Ascending aorta (tissue), 2 donors: ENCODE results near the gene SLC12A2. TPM values are rescaled to one million over a fixed set of nuclear protein-coding genes. Genes with fewer than 3 reads are reported as not detected.

Experiments used
- DNase-seq, 2 donors: peaks; one replicate each; pipeline ENCODE4 v3.0.0-alpha.2; 2019; ENCODE audit warnings: low spot score in 2 of 2
- H3K27ac ChIP-seq, 2 donors: fragments of 200-600 bp; sonication (generic); one replicate each; pipeline ENCODE4 v1.5.1; 2016 to 2017; ENCODE audit warnings: mild to moderate bottlenecking in 1 of 2
- H3K27me3 ChIP-seq: fragments of 200-600 bp; sonication (generic); one replicate; pipeline ENCODE4 v1.5.1; 2017
- H3K36me3 ChIP-seq, 2 donors: fragments of 200-600 bp; sonication (generic); one replicate each; pipeline ENCODE4 v1.5.1; 2016
- H3K4me1 ChIP-seq, 2 donors: fragments of 200-600 bp; sonication (generic); one replicate each; pipeline ENCODE4 v1.5.1; 2016 to 2017; ENCODE audit warnings: mild to moderate bottlenecking in 1 of 2
- H3K4me3 ChIP-seq, 2 donors: fragments of 200-600 bp; sonication (generic); one replicate each; pipeline ENCODE4 v1.5.1; 2016 to 2017; ENCODE audit warnings: mild to moderate bottlenecking in 1 of 2
- H3K9me3 ChIP-seq, 2 donors: fragments of 200-600 bp; sonication (generic); one replicate each; pipeline ENCODE4 v1.5.1; 2016
- CTCF ChIP-seq, 3 experiments: fragments of 200-600 bp in 2 of 3; fragments of 450-650 bp in 1 of 3; sonication (generic) in 2 of 3; IDR thresholded peaks; one replicate each; pipeline ENCODE4 v1.5.1; 2016 to 2019; ENCODE audit warnings: antibody characterized with exemption in 3 of 3, mild to moderate bottlenecking in 1 of 3, moderate library complexity in 1 of 3
- intact Hi-C: fragments of 100-400 bp; cut with DNase I; formaldehyde crosslinking; loops from one replicate; pipeline ENCODE4 v1.15.1; 2023
- total RNA-seq: library from RNA; depleted of rRNA; stranded (reverse); fragments of >200 nt; gene quantifications from one replicate; pipeline ENCODE4 v1.1.0, GENCODE V29; 2016

The SLC12A2 gene
- total RNA-seq, 1 donor from 2014 or later = 11.8 TPM

- Histone ChIP-seq H3K4me1 (no peaks in the 10 kb centered on the region), H3K4me3 (no peak overlapping the region), H3K27me3 (no peaks in the 10 kb centered on the region), H3K27ac (no peak overlapping the region), H3K9me3 (no peaks in the 10 kb centered on the region), H3K36me3 (peaks cover 0 to 1% of the 10 kb centered on the region in 2 donors)
- intact Hi-C loops = no loop called here
- DNase-seq = no peak
- no peak for TF ChIP-seq CTCF (IDR thresholded peaks at IDR 0.05)
Observed at GRCh38 chr5:128105203-128105602, 21.6 kb downstream of the SLC12A2 start.

- Histone ChIP-seq H3K27ac (no peak overlapping the region), H3K9me3 (peaks cover 0 to 3% of the 10 kb centered on the region in 2 donors), H3K4me1 (no peaks in the 10 kb centered on the region), H3K27me3 (no peaks in the 10 kb centered on the region), H3K36me3 (peaks cover 0 to 8% of the 10 kb centered on the region in 2 donors), H3K4me3 (no peak overlapping the region)
- DNase-seq = no peak
- intact Hi-C loops = no loop called here
- TF ChIP-seq CTCF (IDR thresholded peaks at IDR 0.05) = no peak
Observed at GRCh38 chr5:128109138-128109537, 25.6 kb downstream of the SLC12A2 start.

GRCh38 chr5:128109766-128110165 is 26.2 kb downstream of the SLC12A2 start:
- Histone ChIP-seq H3K36me3 (peaks cover 4 to 14% of the 10 kb centered on the region in 2 donors), H3K27me3 (no peaks in the 10 kb centered on the region), H3K4me1 (no peaks in the 10 kb centered on the region), H3K9me3 (peaks cover 0 to 3% of the 10 kb centered on the region in 2 donors), H3K4me3 (no peak overlapping the region), H3K27ac (no peak overlapping the region)
- no peak for DNase-seq
- no peak for TF ChIP-seq CTCF (IDR thresholded peaks at IDR 0.05)
- intact Hi-C loops = no loop called here

GRCh38 chr5:128111818-128112448 is 28.4 kb downstream of the SLC12A2 start:
- no peak for TF ChIP-seq CTCF (IDR thresholded peaks at IDR 0.05)
- intact Hi-C loops = no loop called here
- DNase-seq = no peak

GRCh38 chr5:128116445-128116844 is 32.9 kb downstream of the SLC12A2 start:
- H3K36me3 ChIP-seq = peaks cover 18 to 45% of the 10 kb centered on the region in 2 donors
- intact Hi-C loops = no loop called here
- no peak overlapping the region for H3K4me3 ChIP-seq
- no peak overlapping the region for H3K27ac ChIP-seq
- no peaks in the 10 kb centered on the region for H3K4me1 ChIP-seq
- H3K9me3 ChIP-seq = peaks cover 0 to 20% of the 10 kb centered on the region in 2 donors
- H3K27me3 ChIP-seq = no peaks in the 10 kb centered on the region
- no peak for DNase-seq
- no peak for TF ChIP-seq CTCF (IDR thresholded peaks at IDR 0.05)

More at GRCh38 chr5:128111818-128112448, 28.4 kb downstream of the SLC12A2 start:
- peaks cover 0 to 3% of the 10 kb centered on the region in 2 donors for H3K9me3 ChIP-seq
- H3K27ac ChIP-seq = no peak overlapping the region
- H3K4me1 ChIP-seq = no peaks in the 10 kb centered on the region
- peaks cover 18 to 35% of the 10 kb centered on the region in 2 donors for H3K36me3 ChIP-seq
- no peaks in the 10 kb centered on the region for H3K27me3 ChIP-seq
- H3K4me3 ChIP-seq = no peak overlapping the region
